ENCODE data around the gene HCAR2.

The HCAR2 gene

GRCh38 chr12:122732611-122733010 is 29.5 kb upstream of the HCAR2 start:
- Histone ChIP-seq H3K27ac (ENCODE audit: low read depth, low read length) (no peak overlapping the region), H3K36me3 (ENCODE audit: control insufficient read depth in 1 of 2, insufficient read depth in 2 of 2, low read length in 2 of 2) (no peaks in the 10 kb centered on the region), H3K9me3 (ENCODE audit: control insufficient read depth in 1 of 2, low read length in 2 of 2) (no peaks in the 10 kb centered on the region), H3K9ac (ENCODE audit: low read depth in 1 of 2, low read length in 2 of 2) (no peak overlapping the region), H3K4me1 (ENCODE audit: control insufficient read depth in 1 of 2, insufficient read depth in 2 of 2, low read length in 2 of 2) (no peaks in the 10 kb centered on the region), H3K27me3 (ENCODE audit: control insufficient read depth in 1 of 2, insufficient read depth in 2 of 2, low read length in 2 of 2) (no peaks in the 10 kb centered on the region), H3K4me3 (ENCODE audit: low read depth in 1 of 2, low read length in 2 of 2) (no peak overlapping the region)

- no peaks in the 10 kb centered on the region for H3K27me3 ChIP-seq (ENCODE audit: control insufficient read depth in 1 of 2, insufficient read depth in 2 of 2, low read length in 2 of 2)
- H3K27ac ChIP-seq (ENCODE audit: low read depth, low read length): no peak overlapping the region
- no peak overlapping the region for H3K9ac ChIP-seq (ENCODE audit: low read depth in 1 of 2, low read length in 2 of 2)
- no peaks in the 10 kb centered on the region for H3K9me3 ChIP-seq (ENCODE audit: control insufficient read depth in 1 of 2, low read length in 2 of 2)
- no peaks in the 10 kb centered on the region for H3K4me1 ChIP-seq (ENCODE audit: control insufficient read depth in 1 of 2, insufficient read depth in 2 of 2, low read length in 2 of 2)
- no peak overlapping the region for H3K4me3 ChIP-seq (ENCODE audit: low read depth in 1 of 2, low read length in 2 of 2)
- no peaks in the 10 kb centered on the region for H3K36me3 ChIP-seq (ENCODE audit: control insufficient read depth in 1 of 2, insufficient read depth in 2 of 2, low read length in 2 of 2)
These were observed 29.0 kb upstream of the HCAR2 start for GRCh38 chr12:122732170-122732569.

GRCh38 chr12:122730215-122731014 is 27.3 kb upstream of the HCAR2 start, which contains the start of gene HCAR1:
HCAR1 (minus strand) TSS chr12:122730844; CDS start chr12:122730339, 505 bp downstream.
- no peak within 1 kb of the TSS for H3K9ac ChIP-seq (ENCODE audit: low read depth in 1 of 2, low read length in 2 of 2)
- H3K4me3 ChIP-seq (ENCODE audit: low read depth in 1 of 2, low read length in 2 of 2): peak within 1 kb of the TSS; percentile 28 to 48
- no peaks in the 10 kb centered on the region for H3K9me3 ChIP-seq (ENCODE audit: control insufficient read depth in 1 of 2, low read length in 2 of 2)
- H3K27ac ChIP-seq (ENCODE audit: low read depth, low read length): no peak within 1 kb of the TSS
- H3K36me3 ChIP-seq (ENCODE audit: control insufficient read depth in 1 of 2, insufficient read depth in 2 of 2, low read length in 2 of 2): no peaks in the 10 kb centered on the region
- no peaks in the 10 kb centered on the region for H3K27me3 ChIP-seq (ENCODE audit: control insufficient read depth in 1 of 2, insufficient read depth in 2 of 2, low read length in 2 of 2)
- no peaks in the 10 kb centered on the region for H3K4me1 ChIP-seq (ENCODE audit: control insufficient read depth in 1 of 2, insufficient read depth in 2 of 2, low read length in 2 of 2)

- H3K27ac ChIP-seq (ENCODE audit: low read depth, low read length): no peak overlapping the region
- H3K4me1 ChIP-seq (ENCODE audit: control insufficient read depth in 1 of 2, insufficient read depth in 2 of 2, low read length in 2 of 2): no peaks in the 10 kb centered on the region
- no peaks in the 10 kb centered on the region for H3K9me3 ChIP-seq (ENCODE audit: control insufficient read depth in 1 of 2, low read length in 2 of 2)
- no peaks in the 10 kb centered on the region for H3K36me3 ChIP-seq (ENCODE audit: control insufficient read depth in 1 of 2, insufficient read depth in 2 of 2, low read length in 2 of 2)
- no peak overlapping the region for H3K4me3 ChIP-seq (ENCODE audit: low read depth in 1 of 2, low read length in 2 of 2)
- no peaks in the 10 kb centered on the region for H3K27me3 ChIP-seq (ENCODE audit: control insufficient read depth in 1 of 2, insufficient read depth in 2 of 2, low read length in 2 of 2)
- no peak overlapping the region for H3K9ac ChIP-seq (ENCODE audit: low read depth in 1 of 2, low read length in 2 of 2)
These were observed 26.5 kb upstream of the HCAR2 start for GRCh38 chr12:122729583-122730214.

GRCh38 chr12:122726080-122726558 is 23.0 kb upstream of the HCAR2 start:
- H3K27me3 ChIP-seq (ENCODE audit: control insufficient read depth in 1 of 2, insufficient read depth in 2 of 2, low read length in 2 of 2): no peaks in the 10 kb centered on the region
- H3K36me3 ChIP-seq (ENCODE audit: control insufficient read depth in 1 of 2, insufficient read depth in 2 of 2, low read length in 2 of 2): no peaks in the 10 kb centered on the region
- H3K9me3 ChIP-seq (ENCODE audit: control insufficient read depth in 1 of 2, low read length in 2 of 2): no peaks in the 10 kb centered on the region
- no peak overlapping the region for H3K9ac ChIP-seq (ENCODE audit: low read depth in 1 of 2, low read length in 2 of 2)
- H3K27ac ChIP-seq (ENCODE audit: low read depth, low read length): no peak overlapping the region
- H3K4me1 ChIP-seq (ENCODE audit: control insufficient read depth in 1 of 2, insufficient read depth in 2 of 2, low read length in 2 of 2): peaks cover 1 to 3% of the 10 kb centered on the region in 2 donors
- no peak overlapping the region for H3K4me3 ChIP-seq (ENCODE audit: low read depth in 1 of 2, low read length in 2 of 2)

GRCh38 chr12:122725452-122726079 is 22.4 kb upstream of the HCAR2 start:
- Histone ChIP-seq H3K4me3 (ENCODE audit: low read depth in 1 of 2, low read length in 2 of 2) (no peak overlapping the region), H3K4me1 (ENCODE audit: control insufficient read depth in 1 of 2, insufficient read depth in 2 of 2, low read length in 2 of 2) (peaks cover 3 to 4% of the 10 kb centered on the region in 2 donors), H3K27ac (ENCODE audit: low read depth, low read length) (no peak overlapping the region), H3K27me3 (ENCODE audit: control insufficient read depth in 1 of 2, insufficient read depth in 2 of 2, low read length in 2 of 2) (no peaks in the 10 kb centered on the region), H3K9ac (ENCODE audit: low read depth in 1 of 2, low read length in 2 of 2) (no peak overlapping the region), H3K36me3 (ENCODE audit: control insufficient read depth in 1 of 2, insufficient read depth in 2 of 2, low read length in 2 of 2) (no peaks in the 10 kb centered on the region), H3K9me3 (ENCODE audit: control insufficient read depth in 1 of 2, low read length in 2 of 2) (no peaks in the 10 kb centered on the region)

GRCh38 chr12:122724641-122725243 is 21.6 kb upstream of the HCAR2 start:
- no peaks in the 10 kb centered on the region for H3K9me3 ChIP-seq (ENCODE audit: control insufficient read depth in 1 of 2, low read length in 2 of 2)
- no peaks in the 10 kb centered on the region for H3K27me3 ChIP-seq (ENCODE audit: control insufficient read depth in 1 of 2, insufficient read depth in 2 of 2, low read length in 2 of 2)
- H3K27ac ChIP-seq (ENCODE audit: low read depth, low read length): no peak overlapping the region
- no peak overlapping the region for H3K4me3 ChIP-seq (ENCODE audit: low read depth in 1 of 2, low read length in 2 of 2)
- H3K4me1 ChIP-seq (ENCODE audit: control insufficient read depth in 1 of 2, insufficient read depth in 2 of 2, low read length in 2 of 2): peaks cover 3 to 4% of the 10 kb centered on the region in 2 donors
- no peaks in the 10 kb centered on the region for H3K36me3 ChIP-seq (ENCODE audit: control insufficient read depth in 1 of 2, insufficient read depth in 2 of 2, low read length in 2 of 2)
- no peak overlapping the region for H3K9ac ChIP-seq (ENCODE audit: low read depth in 1 of 2, low read length in 2 of 2)

GRCh38 chr12:122722387-122722786 is 19.2 kb upstream of the HCAR2 start:
- Histone ChIP-seq H3K27ac (ENCODE audit: low read depth, low read length) (no peak overlapping the region), H3K27me3 (ENCODE audit: control insufficient read depth in 1 of 2, insufficient read depth in 2 of 2, low read length in 2 of 2) (no peaks in the 10 kb centered on the region), H3K36me3 (ENCODE audit: control insufficient read depth in 1 of 2, insufficient read depth in 2 of 2, low read length in 2 of 2) (no peaks in the 10 kb centered on the region), H3K9me3 (ENCODE audit: control insufficient read depth in 1 of 2, low read length in 2 of 2) (no peaks in the 10 kb centered on the region), H3K4me1 (ENCODE audit: control insufficient read depth in 1 of 2, insufficient read depth in 2 of 2, low read length in 2 of 2) (peaks cover 3 to 4% of the 10 kb centered on the region in 2 donors), H3K4me3 (ENCODE audit: low read depth in 1 of 2, low read length in 2 of 2) (no peak overlapping the region), H3K9ac (ENCODE audit: low read depth in 1 of 2, low read length in 2 of 2) (no peak overlapping the region)

- Histone ChIP-seq H3K27me3 (ENCODE audit: control insufficient read depth in 1 of 2, insufficient read depth in 2 of 2, low read length in 2 of 2) (no peaks in the 10 kb centered on the region), H3K27ac (ENCODE audit: low read depth, low read length) (no peak overlapping the region), H3K9me3 (ENCODE audit: control insufficient read depth in 1 of 2, low read length in 2 of 2) (no peaks in the 10 kb centered on the region), H3K4me1 (ENCODE audit: control insufficient read depth in 1 of 2, insufficient read depth in 2 of 2, low read length in 2 of 2) (peaks cover 3 to 4% of the 10 kb centered on the region in 2 donors), H3K9ac (ENCODE audit: low read depth in 1 of 2, low read length in 2 of 2) (no peak overlapping the region), H3K4me3 (ENCODE audit: low read depth in 1 of 2, low read length in 2 of 2) (no peak overlapping the region), H3K36me3 (ENCODE audit: control insufficient read depth in 1 of 2, insufficient read depth in 2 of 2, low read length in 2 of 2) (no peaks in the 10 kb centered on the region)
These were observed 17.9 kb upstream of the HCAR2 start for GRCh38 chr12:122721057-122721545.
